HG02938 (cell line): ENCODE measurements around the gene EDC3.
"Not testable (repeated sequence)": the region's sequence is repeated elsewhere in the genome, so short reads cannot be mapped to it uniquely, and the experiment has no call there.

Source experiments
- ATAC-seq: cut with Tn5 transposase; IDR thresholded peaks from one replicate; pipeline ENCODE4 v1.9.1; 2021; ENCODE audit warnings: mild to moderate bottlenecking, moderate library complexity; ENCODE audit not compliant: unreplicated experiment

The EDC3 gene

DNA sequence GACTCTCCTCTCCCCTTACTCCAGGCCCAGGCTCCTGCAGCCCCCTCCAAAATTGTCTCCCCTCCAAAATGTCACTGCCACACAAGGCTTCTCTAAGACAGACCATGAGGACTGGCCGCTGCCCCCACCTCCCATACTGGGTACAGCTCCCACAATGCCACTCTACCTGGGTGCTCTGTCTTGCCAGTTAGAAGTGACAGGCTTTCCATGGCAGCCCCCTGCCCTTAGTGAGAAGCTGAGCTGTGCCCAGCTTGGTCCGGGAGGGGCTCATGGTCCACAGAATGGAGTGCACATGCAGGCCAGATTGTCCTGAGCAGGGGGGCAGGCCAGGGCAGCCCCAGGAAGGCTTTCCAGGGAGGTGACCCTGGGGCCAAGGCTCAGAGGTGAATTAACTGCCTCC lies 83.1 kb downstream of the EDC3 start:
- no peak for ATAC-seq

DNA sequence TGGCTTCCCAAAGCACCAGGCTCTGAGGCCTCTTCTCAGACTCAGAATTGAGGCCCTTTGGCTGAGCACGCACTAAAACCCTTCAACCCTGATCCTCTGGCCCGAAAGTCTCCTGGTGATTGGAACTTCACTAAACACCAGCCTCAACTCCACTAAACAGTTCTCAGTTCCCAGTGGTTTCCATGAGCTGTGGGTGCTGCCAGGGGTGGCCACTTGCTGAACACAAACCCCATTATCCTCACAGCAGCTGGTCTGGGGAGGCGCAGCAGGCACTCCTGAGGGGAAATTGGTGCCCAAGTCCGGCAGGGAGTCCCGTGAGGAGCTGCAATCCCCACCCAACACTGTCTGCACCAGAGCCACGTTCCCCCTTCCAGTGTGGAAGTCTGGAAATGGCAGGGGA lies 84.0 kb downstream of the EDC3 start:
- ATAC-seq: no peak

DNA sequence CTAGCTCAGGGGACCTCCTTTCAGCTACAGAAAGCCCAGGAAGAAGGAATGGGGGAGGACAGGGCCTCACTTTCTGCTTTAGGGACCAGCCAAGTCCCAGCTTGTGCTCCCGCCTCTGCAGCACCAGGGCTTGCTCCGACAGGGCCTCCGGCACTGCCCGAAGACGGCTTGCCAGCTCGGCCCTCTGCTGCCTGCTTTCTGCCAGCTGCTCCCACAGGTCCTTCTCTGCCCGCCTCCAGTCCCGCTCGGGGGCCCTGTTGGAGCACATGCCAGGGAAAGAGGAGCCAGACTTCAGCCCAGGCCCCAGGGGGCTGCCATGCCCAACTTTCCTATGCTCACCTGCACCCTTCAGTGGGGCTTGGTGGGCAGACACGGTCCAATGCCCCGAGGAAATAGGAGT lies 84.5 kb downstream of the EDC3 start:
- no peak for ATAC-seq

DNA sequence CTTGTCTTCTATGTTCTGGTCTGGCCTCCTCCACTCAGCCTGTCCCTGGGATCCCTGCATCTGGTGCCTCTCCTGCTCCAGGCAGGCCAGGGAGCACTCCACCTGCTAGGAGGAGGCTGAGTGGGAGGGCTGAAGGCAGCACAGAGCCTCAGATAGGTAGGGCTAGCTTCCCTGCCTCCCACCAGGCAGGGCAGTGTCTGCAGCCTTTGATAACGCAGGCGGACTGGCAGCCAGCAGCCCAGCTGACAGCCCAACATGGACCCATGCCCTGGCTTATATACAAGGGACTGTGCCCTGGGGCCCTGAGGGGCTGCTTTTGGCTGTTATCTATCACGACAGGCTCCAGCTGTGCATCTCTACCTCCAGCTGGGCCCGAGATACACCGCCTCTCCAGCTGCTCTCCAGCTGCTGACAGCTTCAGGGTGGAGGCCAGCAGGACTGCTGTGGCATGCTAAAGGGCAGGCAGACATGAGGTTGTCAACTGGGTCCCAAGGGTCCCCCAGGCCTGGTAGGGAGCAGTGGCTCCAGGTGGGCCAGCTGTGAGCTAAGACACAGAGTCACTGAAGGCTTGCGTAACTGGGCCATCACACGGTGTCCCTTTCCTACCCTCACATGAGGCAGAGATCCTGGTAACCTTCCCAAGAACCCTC lies 85.4 kb downstream of the EDC3 start:
- no peak for ATAC-seq

DNA sequence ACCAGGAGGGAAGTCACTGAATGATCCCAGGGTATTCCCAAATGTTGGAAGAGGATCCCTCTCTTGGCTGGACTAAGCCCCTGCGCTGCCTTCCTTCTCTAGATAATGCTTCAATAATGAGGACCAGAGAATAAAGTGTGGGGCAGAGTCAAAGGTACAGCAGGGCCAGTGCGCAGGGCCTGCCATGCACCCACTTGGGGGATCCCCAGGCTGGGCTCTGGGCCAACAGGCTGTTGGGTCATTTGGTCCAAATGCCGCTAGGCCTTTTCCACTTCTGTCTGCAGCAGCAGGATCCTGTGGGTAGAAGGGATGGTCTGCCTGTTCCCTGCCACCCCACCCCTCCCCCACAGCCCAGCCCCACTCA lies 85.9 kb downstream of the EDC3 start:
- ATAC-seq: no peak

DNA sequence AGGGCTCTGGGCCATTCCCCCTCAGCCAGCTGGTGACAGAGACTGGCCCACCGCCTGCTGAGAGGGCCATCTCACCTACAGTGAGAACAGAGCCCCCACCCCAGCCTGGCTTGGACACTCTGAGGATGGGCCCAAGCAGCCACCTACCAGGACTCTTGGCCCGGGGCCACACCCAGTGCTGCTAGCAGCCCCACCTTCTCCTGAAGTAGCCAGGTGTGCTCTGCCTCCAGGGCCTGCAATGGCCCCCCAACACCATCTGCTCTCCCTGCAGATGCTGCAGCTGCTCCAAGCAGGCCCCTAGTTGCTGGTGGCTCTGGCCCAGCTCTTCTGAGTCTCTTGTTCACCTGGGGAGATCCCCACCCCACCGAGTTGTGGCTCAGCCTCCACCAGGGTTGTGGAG lies 87.0 kb downstream of the EDC3 start:
- no peak for ATAC-seq

DNA sequence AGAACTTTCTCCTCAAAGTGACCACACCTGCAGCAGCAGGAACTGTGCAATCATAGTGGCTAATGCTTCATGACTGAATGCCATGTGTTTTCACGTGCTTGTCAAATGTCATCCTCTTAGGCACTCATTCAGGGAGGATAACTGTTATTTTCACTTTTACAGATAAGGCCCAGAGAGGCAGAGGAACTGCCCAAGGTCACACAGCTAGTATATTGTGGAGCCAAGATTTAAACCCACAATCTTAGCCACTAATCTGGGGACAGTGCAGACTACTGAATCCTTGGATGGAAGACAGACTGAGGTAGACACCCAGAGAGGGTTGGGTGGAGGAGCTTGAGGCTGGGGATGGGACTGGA lies 90.1 kb downstream of the EDC3 start:
- no peak for ATAC-seq

DNA sequence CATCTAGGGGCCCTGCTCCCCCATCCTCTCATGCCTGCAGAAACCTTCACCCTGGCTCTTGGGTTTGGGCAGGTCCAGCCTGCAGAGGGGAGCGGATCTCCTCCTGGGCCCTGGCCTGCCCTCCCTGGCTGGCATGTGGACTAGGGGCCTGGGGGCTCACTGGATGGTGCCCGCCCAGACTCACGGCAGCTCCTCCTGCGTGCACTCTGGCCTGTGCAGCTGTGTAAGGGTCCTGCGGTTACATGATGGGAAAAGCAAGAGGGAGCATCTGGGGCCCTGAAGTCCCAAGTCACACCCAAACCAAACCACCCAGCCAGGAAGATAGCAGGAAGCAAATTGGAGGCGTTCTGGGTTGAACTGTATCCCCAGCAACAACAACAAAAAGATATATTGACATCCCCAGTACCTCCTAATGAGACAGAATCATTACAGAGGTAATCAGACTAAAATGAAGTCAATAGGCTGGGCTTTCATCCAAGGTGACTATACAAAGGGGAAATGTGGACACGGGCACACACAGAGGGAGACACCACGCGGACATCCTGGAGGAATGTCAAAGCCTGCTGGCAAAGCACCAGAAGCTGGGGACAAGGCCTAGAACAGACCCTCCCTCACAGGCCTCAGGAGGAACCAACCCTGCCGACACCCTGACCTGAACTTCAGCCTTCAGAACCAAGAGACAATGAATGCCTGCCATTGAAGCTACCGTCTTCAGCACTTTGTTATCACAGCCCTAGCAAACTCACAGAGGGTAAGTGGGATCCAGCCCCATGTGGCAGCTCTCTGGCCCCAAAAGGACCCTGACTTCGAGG lies 90.6 kb downstream of the EDC3 start:
- ATAC-seq: no peak

DNA sequence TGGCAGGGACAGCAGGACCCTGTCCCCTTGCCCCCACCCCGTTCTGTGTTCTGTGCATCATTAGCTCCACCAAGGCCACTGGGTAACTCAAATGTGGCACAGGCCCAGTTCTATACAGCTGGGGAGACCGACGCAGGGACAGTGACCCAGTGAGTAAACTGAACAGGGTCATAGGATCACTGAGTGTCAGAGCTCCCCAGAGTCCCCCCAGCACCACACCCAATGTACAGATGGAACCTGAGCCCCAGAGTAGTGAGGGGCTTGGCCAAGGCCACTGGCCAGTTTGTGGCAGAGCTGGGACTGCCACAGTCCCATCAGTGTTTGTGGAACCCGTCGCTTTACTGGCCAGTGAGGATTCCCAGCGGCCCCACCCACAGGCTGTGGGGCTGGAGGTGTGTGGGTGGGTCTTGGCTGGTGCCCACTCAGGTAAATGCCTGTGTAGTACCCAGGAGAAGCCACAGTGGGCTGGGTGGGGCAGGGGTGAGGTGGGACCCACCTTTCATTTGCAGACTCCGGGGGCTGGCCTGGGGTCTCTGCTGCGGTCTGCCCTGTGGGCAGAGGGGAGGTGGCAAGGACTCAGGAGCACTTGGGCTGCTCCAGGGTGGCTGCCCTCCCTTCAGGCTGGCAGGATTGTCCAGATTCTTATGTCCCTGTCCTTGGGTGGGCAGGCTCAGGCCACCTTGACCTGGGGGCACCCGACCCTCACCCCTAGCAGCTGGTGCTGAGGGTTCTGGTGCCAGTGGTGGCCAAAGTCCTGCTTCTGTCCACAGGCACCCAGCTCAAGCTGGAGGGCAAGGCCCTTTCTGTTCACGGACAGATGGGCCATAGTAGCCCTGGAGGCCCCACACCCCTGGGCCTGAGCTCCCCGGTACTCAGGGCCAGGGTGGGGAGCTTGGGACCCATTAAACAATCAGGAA lies 91.8 kb downstream of the EDC3 start:
- ATAC-seq: no peak

DNA sequence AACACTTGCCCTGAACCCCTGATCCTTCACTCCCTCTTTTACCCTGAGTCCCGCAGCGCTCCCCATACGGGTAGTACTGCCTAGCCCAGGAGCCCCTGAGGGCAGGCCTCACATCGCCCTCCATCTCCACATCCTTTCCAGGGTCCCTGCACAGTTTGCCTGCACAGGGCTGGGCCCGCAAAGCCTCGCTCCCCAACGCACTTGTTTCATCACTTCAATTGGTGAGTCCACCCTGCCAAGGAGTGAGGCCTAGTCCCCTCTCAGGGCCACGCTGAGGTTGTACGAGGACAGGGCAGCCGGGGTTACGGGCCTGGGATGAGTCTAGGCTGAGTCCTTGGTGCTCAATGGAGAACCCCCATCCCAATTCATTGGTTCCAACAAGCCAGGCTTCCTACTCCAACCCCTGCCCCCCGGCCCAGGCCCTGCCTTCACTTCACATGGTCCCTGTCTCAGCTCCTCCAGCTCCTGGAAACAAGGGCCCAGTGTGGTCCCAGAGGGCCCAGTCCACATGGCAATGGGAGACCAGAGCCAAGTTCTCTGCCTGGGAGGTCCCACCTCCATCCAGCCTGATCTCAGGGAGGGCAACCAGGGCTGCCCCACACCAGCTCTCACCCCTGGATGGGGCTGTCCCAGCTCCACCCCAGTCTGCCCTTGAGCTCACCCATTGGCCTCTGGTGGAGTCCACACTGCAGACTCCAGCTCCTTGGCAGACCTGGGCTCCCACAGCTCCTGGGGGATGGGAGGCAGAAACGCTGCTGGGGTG lies 92.6 kb downstream of the EDC3 start:
- no peak for ATAC-seq

DNA sequence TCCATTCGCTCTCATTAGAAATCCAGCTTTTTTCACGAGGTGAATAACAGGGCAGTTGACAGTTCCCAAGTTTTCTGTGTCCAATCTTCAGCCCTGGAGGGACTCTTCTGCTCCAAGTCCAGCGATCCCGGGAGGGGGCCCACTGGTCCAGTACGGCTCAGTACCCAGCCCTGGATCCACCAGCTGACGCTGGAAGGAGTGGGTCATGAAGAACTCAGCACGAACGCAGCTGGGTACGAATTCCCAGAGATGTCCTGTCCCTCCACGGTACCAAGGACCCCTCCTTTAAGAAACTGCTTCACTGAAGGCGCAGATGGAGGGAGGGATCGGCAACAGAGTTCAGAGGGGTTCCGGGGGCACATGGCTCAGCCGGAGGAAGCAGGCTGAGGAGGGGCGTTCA lies 96.7 kb downstream of the EDC3 start:
- ATAC-seq: no peak

DNA sequence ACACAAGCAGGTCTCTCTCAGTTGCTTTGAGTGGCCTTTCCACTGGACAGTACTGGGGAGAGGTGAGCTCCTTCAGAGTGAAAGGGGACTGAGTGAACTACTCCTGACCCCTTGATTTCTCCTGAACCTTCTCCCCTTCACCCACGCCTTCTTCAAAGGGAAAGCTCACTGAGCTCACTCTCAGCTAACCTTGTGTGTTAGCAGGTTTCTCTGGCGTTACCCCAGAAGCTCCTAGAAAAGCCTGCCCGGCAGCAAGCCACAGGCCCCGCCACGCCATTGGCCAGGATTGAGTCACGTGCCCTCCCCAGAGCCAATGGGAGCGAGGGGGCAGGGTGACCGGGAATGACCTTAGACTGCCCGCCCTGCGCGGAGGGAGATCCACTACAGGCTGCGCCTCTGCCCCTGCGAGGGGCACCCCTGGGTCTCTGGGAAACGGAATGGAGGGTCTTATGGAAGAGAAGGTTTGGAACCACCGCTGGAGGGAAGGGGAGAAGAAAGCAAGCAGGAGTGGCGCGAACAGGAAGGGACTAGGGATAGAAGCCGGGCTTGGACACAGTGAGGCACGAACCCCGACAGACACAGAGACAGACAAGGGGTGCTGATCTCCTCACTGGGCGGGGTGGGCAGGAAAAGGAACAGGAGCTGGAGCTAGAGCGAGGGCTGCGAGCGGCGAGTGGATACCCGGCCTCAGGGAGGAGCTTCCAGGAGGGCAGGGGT lies 97.5 kb downstream of the EDC3 start:
- peak; percentile 84 for ATAC-seq

DNA sequence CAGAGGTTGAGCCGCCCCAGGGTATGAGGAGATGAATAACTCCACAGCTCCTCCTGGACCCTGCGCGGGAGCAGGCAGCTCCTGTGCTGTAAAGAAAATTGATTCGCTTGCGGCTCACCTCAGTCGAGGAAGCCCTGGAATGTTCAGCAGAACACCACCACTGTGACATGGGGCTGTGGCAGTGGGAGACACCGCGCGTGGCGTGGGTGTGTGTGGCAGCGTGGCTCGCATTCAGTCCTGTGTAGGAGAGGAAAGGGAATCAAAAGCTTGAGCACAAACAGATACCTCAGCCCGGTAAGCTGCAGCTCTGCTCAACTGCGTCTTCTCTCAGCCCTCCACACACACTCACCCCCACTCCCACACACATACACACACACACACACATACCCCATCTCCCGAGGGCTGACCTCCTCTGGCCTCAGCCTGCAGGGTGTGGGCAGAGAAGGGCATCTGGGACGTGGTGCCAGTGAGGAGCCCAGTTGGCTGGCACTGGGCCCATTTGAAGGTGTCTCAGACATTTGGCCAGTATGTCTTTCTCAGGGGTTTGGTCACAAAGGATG lies 98.6 kb downstream of the EDC3 start:
- ATAC-seq: not testable (repeated sequence)

DNA sequence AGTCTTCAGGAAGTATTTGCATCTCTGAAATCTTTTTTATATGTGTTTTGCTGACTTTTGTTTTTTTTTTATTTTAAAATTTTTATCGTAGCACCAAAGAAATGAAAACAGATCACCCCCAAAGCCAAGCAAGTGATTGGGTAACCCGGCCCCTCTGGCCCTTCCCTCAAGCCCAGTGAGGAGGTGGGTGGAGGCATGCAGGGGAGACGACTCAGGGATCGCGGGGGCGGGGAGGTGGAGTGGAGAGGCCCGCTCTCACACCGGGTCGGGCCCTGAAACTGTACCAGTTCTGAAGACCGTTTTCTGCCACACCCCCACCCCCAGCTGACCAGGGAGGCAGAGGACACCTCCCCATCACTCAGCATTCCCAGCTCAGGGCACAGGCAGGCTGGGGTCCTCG lies 99.1 kb downstream of the EDC3 start:
- not testable (repeated sequence) for ATAC-seq

DNA sequence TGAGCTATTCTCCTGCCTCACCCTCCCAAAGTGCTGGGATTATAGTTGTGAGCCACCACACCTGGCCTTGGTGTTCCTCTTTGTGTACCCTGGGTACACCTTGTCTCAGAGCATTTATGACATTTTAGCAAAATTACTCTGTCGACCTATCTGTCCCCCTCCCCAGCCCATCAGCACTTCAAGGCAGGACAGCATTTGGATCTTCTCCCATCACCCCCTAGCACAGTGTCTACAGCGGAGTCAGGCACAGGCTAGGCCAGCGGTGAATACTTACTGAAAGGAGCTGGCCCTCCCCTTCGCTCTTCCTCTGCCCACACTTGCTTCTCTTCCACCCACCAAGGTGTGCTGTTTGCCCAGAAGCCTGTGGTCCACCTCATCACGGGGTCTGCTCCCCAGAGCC lies 100.6 kb downstream of the EDC3 start:
- ATAC-seq: no peak

DNA sequence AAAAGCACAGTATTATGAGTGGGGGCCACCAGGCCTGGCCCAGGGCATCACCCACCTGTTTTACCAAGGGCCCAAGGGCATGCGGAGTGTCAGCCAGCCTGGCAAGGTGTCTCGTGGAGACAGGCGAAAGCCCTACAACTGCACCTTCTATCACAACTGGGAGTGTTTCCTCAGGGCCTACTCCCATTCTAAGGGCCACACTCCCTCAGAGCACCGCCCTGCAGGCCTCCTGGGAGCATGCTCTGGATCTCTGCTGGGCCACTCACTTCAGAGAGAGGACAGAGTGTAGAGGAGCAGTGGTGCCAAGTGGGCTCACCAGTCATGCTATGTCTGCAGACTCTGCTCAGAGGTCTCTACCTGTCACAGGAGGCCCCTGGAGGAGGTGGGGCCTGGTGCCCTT lies 101.4 kb downstream of the EDC3 start:
- no peak for ATAC-seq

DNA sequence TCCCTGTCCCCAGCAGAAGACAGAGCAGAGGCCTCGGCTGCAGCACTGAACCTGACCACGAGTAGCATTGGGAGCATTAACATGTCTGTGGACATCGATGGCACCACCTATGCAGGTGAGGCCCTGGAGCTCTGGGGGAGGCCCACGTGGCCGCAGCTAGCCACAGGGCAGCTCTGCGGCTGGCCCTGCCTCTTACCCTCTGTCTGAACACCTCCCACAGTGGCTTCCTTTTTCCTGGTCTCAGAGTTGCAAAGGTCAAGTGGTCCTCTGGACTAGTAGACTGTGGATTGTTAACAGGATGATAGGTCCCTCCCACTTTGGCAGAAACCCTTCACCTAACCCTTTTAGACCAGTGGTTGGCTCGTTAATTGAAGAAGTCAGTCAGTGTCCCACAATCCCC lies 102.7 kb downstream of the EDC3 start:
- ATAC-seq: no peak

DNA sequence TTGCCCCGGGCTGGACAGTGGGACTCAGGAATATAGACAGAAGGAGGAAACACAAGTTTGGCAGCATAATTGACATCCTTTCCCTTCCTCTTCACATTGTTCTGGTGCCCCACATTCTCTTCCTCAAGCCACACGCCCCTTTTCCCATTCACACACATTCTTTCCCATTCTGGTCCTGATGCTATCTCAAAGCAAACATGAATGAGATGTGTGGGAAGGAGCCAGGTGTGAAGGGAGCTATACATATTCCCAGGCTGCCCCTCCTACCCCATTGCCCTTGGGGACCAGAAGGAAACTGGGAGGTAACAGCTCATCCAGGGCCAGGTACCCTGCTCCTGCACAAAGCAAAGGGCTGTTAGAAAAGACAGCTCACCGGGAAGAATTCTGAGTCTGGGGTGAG lies 103.6 kb downstream of the EDC3 start:
- no peak for ATAC-seq

DNA sequence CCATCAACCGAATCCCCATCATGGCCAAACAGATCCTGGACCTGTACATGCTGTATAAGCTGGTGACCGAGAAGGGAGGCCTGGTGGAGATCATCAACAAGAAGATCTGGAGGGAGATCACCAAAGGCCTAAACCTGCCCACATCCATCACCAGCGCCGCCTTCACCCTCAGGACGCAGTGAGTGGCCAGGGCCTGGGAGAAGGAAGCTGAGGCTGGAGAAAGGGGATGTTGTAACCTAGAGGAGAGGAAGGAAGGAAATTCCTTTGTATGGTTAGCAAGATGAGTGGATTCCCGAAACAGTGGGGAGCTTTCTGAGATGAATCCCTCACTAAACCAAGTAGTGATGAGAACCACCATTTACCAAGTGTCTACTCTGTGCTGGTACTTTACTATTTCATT lies 106.0 kb downstream of the EDC3 start:
- ATAC-seq: no peak

DNA sequence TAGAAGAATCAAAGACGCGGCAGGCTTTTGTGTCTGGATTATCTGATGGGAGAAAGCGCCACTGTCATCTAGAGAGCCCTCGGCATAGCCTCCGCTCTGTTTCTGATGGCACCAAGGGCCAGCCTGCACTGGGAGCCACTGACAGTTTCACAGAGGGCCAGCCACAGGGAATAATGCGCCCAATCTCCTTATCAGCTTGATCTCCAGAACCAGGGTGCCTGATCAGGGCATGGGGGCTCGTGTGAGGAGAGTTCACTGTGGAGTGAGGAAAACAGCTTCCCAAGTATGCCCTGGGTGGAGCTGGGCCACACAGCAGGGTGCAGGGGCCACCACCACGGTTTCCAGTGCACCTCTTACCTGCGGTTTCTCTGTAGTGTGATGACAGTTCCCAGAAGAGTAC lies 110.0 kb downstream of the EDC3 start:
- ATAC-seq: no peak
